ENCODE results near the gene OTOGL. TPM values are rescaled to one million over a fixed set of nuclear protein-coding genes. Genes with fewer than 3 reads are reported as not detected.

OTOGL gene
- total RNA-seq, 2 donors from 2014 or later = 0.14 to 0.81 TPM

- no peak overlapping the region for H3K4me3 ChIP-seq
- ATAC-seq (ENCODE audit: insufficient number of reproducible peaks, low FRiP score, low read depth) (no peak), DNase-seq (ENCODE audit: low spot score) (no peak)
- H3K4me1 ChIP-seq (ENCODE audit: control insufficient read depth in 1 of 2, low read depth in 2 of 2) = peaks cover 0 to 6% of the 10 kb centered on the region in 2 donors
- no peak for TF ChIP-seq CTCF (IDR thresholded peaks at IDR 0.05)
- H3K36me3 ChIP-seq = no peaks in the 10 kb centered on the region
- no peak overlapping the region for H3K27ac ChIP-seq
- H3K9me3 ChIP-seq = no peaks in the 10 kb centered on the region
- no peaks in the 10 kb centered on the region for H3K27me3 ChIP-seq (replicated peaks; ENCODE audit: insufficient read depth)
These were observed 96.4 kb downstream of the OTOGL start for GRCh38 chr12:80195737-80196136.

- no peak for TF ChIP-seq CTCF (IDR thresholded peaks at IDR 0.05)
- DNase-seq (ENCODE audit: low spot score) = no peak
- Histone ChIP-seq H3K27me3 (replicated peaks; ENCODE audit: insufficient read depth) (no peaks in the 10 kb centered on the region), H3K27ac (no peak overlapping the region), H3K4me1 (ENCODE audit: control insufficient read depth in 1 of 2, low read depth in 2 of 2) (peaks cover 0 to 6% of the 10 kb centered on the region in 2 donors), H3K36me3 (no peaks in the 10 kb centered on the region), H3K9me3 (no peaks in the 10 kb centered on the region), H3K4me3 (no peak overlapping the region)
- ATAC-seq (ENCODE audit: insufficient number of reproducible peaks, low FRiP score, low read depth) = no peak
These were observed 97.1 kb downstream of the OTOGL start for GRCh38 chr12:80196419-80196818.

GRCh38 chr12:80198782-80199337, 99.5 kb downstream of the OTOGL start:
- no peak overlapping the region for H3K27ac ChIP-seq
- H3K9me3 ChIP-seq = no peaks in the 10 kb centered on the region
- no peaks in the 10 kb centered on the region for H3K27me3 ChIP-seq (replicated peaks; ENCODE audit: insufficient read depth)
- H3K4me1 ChIP-seq (ENCODE audit: control insufficient read depth in 1 of 2, low read depth in 2 of 2) = no peaks in the 10 kb centered on the region
- DNase-seq (ENCODE audit: low spot score) (no peak), ATAC-seq (ENCODE audit: insufficient number of reproducible peaks, low FRiP score, low read depth) (no peak)
- no peak overlapping the region for H3K4me3 ChIP-seq
- TF ChIP-seq CTCF (IDR thresholded peaks at IDR 0.05) = no peak
- H3K36me3 ChIP-seq = no peaks in the 10 kb centered on the region

GRCh38 chr12:80199931-80200330, 100.6 kb downstream of the OTOGL start:
- Histone ChIP-seq H3K4me1 (ENCODE audit: control insufficient read depth in 1 of 2, low read depth in 2 of 2) (no peaks in the 10 kb centered on the region), H3K27me3 (replicated peaks; ENCODE audit: insufficient read depth) (no peaks in the 10 kb centered on the region), H3K4me3 (no peak overlapping the region), H3K27ac (no peak overlapping the region), H3K36me3 (no peaks in the 10 kb centered on the region), H3K9me3 (no peaks in the 10 kb centered on the region)
- no peak for DNase-seq (ENCODE audit: low spot score)
- ATAC-seq (ENCODE audit: insufficient number of reproducible peaks, low FRiP score, low read depth) = no peak
- TF ChIP-seq CTCF (IDR thresholded peaks at IDR 0.05) = no peak

GRCh38 chr12:80200414-80200813, 101.1 kb downstream of the OTOGL start:
- DNase-seq (ENCODE audit: low spot score) (no peak), ATAC-seq (ENCODE audit: insufficient number of reproducible peaks, low FRiP score, low read depth) (no peak)
- no peak for TF ChIP-seq CTCF (IDR thresholded peaks at IDR 0.05)

More at GRCh38 chr12:80200414-80200813, 101.1 kb downstream of the OTOGL start:
- H3K4me3 ChIP-seq = no peak overlapping the region
- no peaks in the 10 kb centered on the region for H3K27me3 ChIP-seq (replicated peaks; ENCODE audit: insufficient read depth)
- no peaks in the 10 kb centered on the region for H3K9me3 ChIP-seq
- no peaks in the 10 kb centered on the region for H3K4me1 ChIP-seq (ENCODE audit: control insufficient read depth in 1 of 2, low read depth in 2 of 2)
- H3K36me3 ChIP-seq = no peaks in the 10 kb centered on the region
- H3K27ac ChIP-seq = no peak overlapping the region

Data from thoracic aorta (tissue), 2 donors.